Endothelial cell of umbilical vein (primary cell): ENCODE measurements around the gene KIF26B. TPM values are rescaled to one million over a fixed set of nuclear protein-coding genes. Genes with fewer than 3 reads are reported as not detected.

ENCODE experiments used
- BruUV-seq: library from RNA; stranded (reverse); fragments of 400-500 nt; replicated peaks from 2 replicates; lab custom pipeline; 2021; lab: Mats Ljungman, UMichigan
- CTCF ChIA-PET: fragments of 300-600, 350-600 bp; sonication (Branson Sonifier 250); formaldehyde crosslinking; loops from one replicate; lab custom pipeline; 2021; ENCODE audit warnings: antibody characterized with exemption, inconsistent platforms; lab: Charles Lee
- POLR2A ChIA-PET: fragments of 300-600, 350-600 bp; sonication (Branson Sonifier 250); formaldehyde crosslinking; loops from one replicate; lab custom pipeline; 2021; ENCODE audit warnings: antibody characterized with exemption, inconsistent platforms; lab: Charles Lee
- DNase-seq: peaks from one replicate; pipeline ENCODE4 v3.0.0-alpha.2; 2011; ENCODE audit warnings: low read depth, low spot score
- FAIRE-seq: peaks from 2 replicates; lab custom pipeline; 2011; peaks lifted over from hg19 to GRCh38; lab: Jason Lieb, UNC
- H2AFZ ChIP-seq: 2 replicates; pipeline ENCODE4 v1.6.0; 2012; ENCODE audit warnings: low read depth, low read length, control low read depth, inconsistent platforms
- H3K27ac ChIP-seq: 2 replicates; pipeline ENCODE4 v1.5.1; 2011; ENCODE audit warnings: low read depth, mild to moderate bottlenecking, control low read depth, low read length, moderate library complexity; ENCODE audit not compliant: insufficient read depth
- H3K27me3 ChIP-seq, 2 experiments: 2 replicates each; pipeline versions ENCODE4 v1.6.0 to v1.6.1; 2011; ENCODE audit warnings: low read length in 2 of 2, mixed read lengths in 1 of 2; ENCODE audit not compliant: control insufficient read depth in 2 of 2, insufficient read depth in 2 of 2
- H3K36me3 ChIP-seq, 2 experiments: 2 replicates in 1 of 2; 3 replicates in 1 of 2; pipeline ENCODE4 v1.5.1; 2011; ENCODE audit warnings: low read length in 2 of 2, mild to moderate bottlenecking in 1 of 2, moderate library complexity in 1 of 2; ENCODE audit not compliant: control insufficient read depth in 2 of 2, insufficient read depth in 2 of 2; ENCODE audit errors: extremely low read depth in 1 of 2
- H3K4me1 ChIP-seq: 3 replicates; pipeline ENCODE4 v1.5.1; 2011; ENCODE audit warnings: mild to moderate bottlenecking, low read length; ENCODE audit not compliant: control insufficient read depth, insufficient read depth; ENCODE audit errors: extremely low read depth
- H3K4me2 ChIP-seq: 2 replicates; pipeline ENCODE4 v1.6.1; 2011; ENCODE audit warnings: low read length, control low read depth, mixed read lengths; ENCODE audit not compliant: insufficient read depth
- H3K4me3 ChIP-seq, 3 experiments: fragments of 200-600 bp in 1 of 3; sonication (generic), shearing (Covaris generic) in 1 of 3; replicated peaks in 1 of 3; 2 replicates each; pipeline ENCODE4 v1.5.1; 2011 to 2016; ENCODE audit warnings: control low read depth in 3 of 3, low read length in 3 of 3, mild to moderate bottlenecking in 2 of 3, inconsistent platforms in 1 of 3, low read depth in 1 of 3, moderate library complexity in 1 of 3; ENCODE audit not compliant: insufficient read depth in 1 of 3
- H3K79me2 ChIP-seq: 2 replicates; pipeline ENCODE4 v1.6.0; 2012; ENCODE audit warnings: low read length, inconsistent platforms; ENCODE audit not compliant: control insufficient read depth, insufficient read depth
- H3K9ac ChIP-seq: replicated peaks from 2 replicates; pipeline ENCODE3; 2011; ENCODE audit warnings: low read length, control low read depth; ENCODE audit not compliant: insufficient read depth; ENCODE audit errors: extremely low read depth
- H3K9me1 ChIP-seq: replicated peaks from 3 replicates; pipeline ENCODE4 v1.6.0; 2011; ENCODE audit warnings: mild to moderate bottlenecking, low read length; ENCODE audit not compliant: control insufficient read depth, insufficient read depth; ENCODE audit errors: extremely low read depth
- H3K9me3 ChIP-seq: replicated peaks from 2 replicates; pipeline ENCODE4 v1.5.1; 2012; ENCODE audit warnings: low read length, inconsistent platforms; ENCODE audit not compliant: control insufficient read depth, insufficient read depth
- H4K20me1 ChIP-seq: replicated peaks from 2 replicates; pipeline ENCODE3; 2011; ENCODE audit warnings: mild to moderate bottlenecking, low read length; ENCODE audit not compliant: control insufficient read depth, insufficient read depth; ENCODE audit errors: extremely low read depth
- CTCF ChIP-seq, 2 donors: IDR thresholded peaks; 1 replicate in 1 of 2; 2 replicates in 1 of 2; pipeline ENCODE4 v1.5.1; 2011; ENCODE audit warnings: low read length in 2 of 2, mild to moderate bottlenecking in 2 of 2, moderate library complexity in 2 of 2, control low read depth in 1 of 2, inconsistent platforms in 1 of 2, low read depth in 1 of 2; ENCODE audit not compliant: insufficient read depth in 1 of 2; ENCODE audit errors: extremely low read depth in 1 of 2
- EZH2 ChIP-seq: IDR thresholded peaks from 2 replicates; pipeline ENCODE4 v1.6.1; 2012; ENCODE audit warnings: borderline replicate concordance, low read depth, mild to moderate bottlenecking, moderate library complexity, low read length, inconsistent platforms; ENCODE audit not compliant: severe bottlenecking
- FOS ChIP-seq: IDR thresholded peaks from 2 replicates; pipeline ENCODE4 v1.6.1; 2011; ENCODE audit warnings: mild to moderate bottlenecking, low read length, moderate library complexity, borderline replicate concordance; ENCODE audit not compliant: insufficient read depth
- GATA2 ChIP-seq: IDR thresholded peaks from 2 replicates; pipeline ENCODE4 v1.7.0; 2011; ENCODE audit warnings: low read depth, mild to moderate bottlenecking, moderate library complexity, mixed read lengths, low read length; ENCODE audit not compliant: insufficient read length, insufficient read depth
- JUN ChIP-seq: IDR thresholded peaks from 2 replicates; pipeline ENCODE4 v1.6.1; 2011; ENCODE audit warnings: borderline replicate concordance, low read depth; ENCODE audit not compliant: insufficient read length, insufficient read depth
- MAX ChIP-seq: IDR thresholded peaks from 2 replicates; pipeline ENCODE4 v1.6.1; 2011; ENCODE audit not compliant: insufficient read depth, insufficient read length
- MYC ChIP-seq: IDR thresholded peaks from one replicate; pipeline ENCODE4 v1.6.1; 2011; ENCODE audit warnings: mild to moderate bottlenecking, low read depth, low read length
- POLR2A ChIP-seq: IDR thresholded peaks from 2 replicates; pipeline ENCODE4 v1.6.1; 2012; ENCODE audit warnings: low read depth, mild to moderate bottlenecking, control low read depth, low read length
- POLR2AphosphoS5 ChIP-seq: IDR thresholded peaks from 2 replicates; pipeline ENCODE4 v1.6.1; 2012; ENCODE audit warnings: low read depth, mild to moderate bottlenecking, control low read depth, low read length, moderate library complexity; ENCODE audit not compliant: insufficient read depth
- dilution Hi-C: fragments of 300-500 bp; cut with MboI; formaldehyde crosslinking; loops from one replicate; pipeline ENCODE4 v1.15.0; 2019; ENCODE audit warnings: low sequenced_read_pairs; ENCODE audit not compliant: extremely low pct_ligation_motif_present
- intact Hi-C: fragments of 100-400 bp; cut with micrococcal nuclease; formaldehyde crosslinking; loops from one replicate; pipeline ENCODE4 v1.10.0; 2022
- polyA plus RNA-seq, 4 experiments: library from polyadenylated mRNA; depleted of rRNA in 3 of 4; stranded (reverse) in 3 of 4; unstranded in 1 of 4; fragments of >200 nt; gene quantifications; 2 replicates each; pipeline versions ENCODE4 v1.2.1 to v1.2.3, GENCODE V29; 2011 to 2012; ENCODE audit warnings: missing spikeins in 1 of 4
- total RNA-seq: library from RNA; stranded (reverse); gene quantifications from 2 replicates; pipeline ENCODE4 v1.2.3, GENCODE V29; 2021

Gene KIF26B
- total and polyA plus RNA-seq, 2 donors (not counting 3 experiments of a cell fraction or from before 2014, with no cell fraction given) = 0.04 to 0.49 TPM

DNA sequence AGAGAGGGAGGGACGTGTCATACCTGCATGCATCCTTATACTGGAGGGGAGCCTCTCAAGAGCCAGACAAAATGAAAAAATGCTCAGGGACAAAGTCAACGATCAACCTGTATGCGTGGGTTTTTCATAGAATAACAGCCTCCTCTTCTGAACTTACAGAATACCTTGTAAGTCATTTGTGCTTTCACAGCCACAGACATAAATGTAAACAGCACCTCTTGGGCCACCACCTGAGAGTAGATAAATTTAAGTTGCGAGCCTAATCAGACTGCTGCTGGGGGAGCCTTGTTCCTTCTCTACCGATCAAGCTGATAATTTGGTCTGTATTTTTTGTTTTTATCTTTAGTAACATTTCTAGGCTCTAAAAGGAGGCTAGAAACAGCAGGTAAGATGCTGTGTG is 223.1 kb downstream of the KIF26B start:
- no peaks in the 10 kb centered on the region for H3K27me3 ChIP-seq
- POLR2A ChIA-PET = no interaction called here
- no peaks in the 10 kb centered on the region for H3K36me3 ChIP-seq
- no peak for TF ChIP-seq CTCF (IDR thresholded peaks at IDR 0.05; ENCODE audit: extremely low read depth in 1 of 2, insufficient read depth in 1 of 2, low read depth in 1 of 2, low read length in 2 of 2)
- no peak for TF ChIP-seq JUN
- TF ChIP-seq FOS = no peak
- no peak for TF ChIP-seq GATA2
- no peak for TF ChIP-seq MYC
- TF ChIP-seq MAX = no peak
- TF ChIP-seq POLR2AphosphoS5 = no peak
- TF ChIP-seq POLR2A = no peak
- TF ChIP-seq EZH2 = no peak
- no peak overlapping the region for H3K4me3 ChIP-seq
- no peaks in the 10 kb centered on the region for H3K79me2 ChIP-seq
- no peak overlapping the region for H2AFZ ChIP-seq
- no TSS peak for BruUV-seq
- no peaks in the 10 kb centered on the region for H4K20me1 ChIP-seq
- no peaks in the 10 kb centered on the region for H3K4me1 ChIP-seq
- DNase-seq (no peak), FAIRE-seq (no peak)
- intact Hi-C loops = no loop called here
- dilution Hi-C loops = no loop called here
- no peaks in the 10 kb centered on the region for H3K9me1 ChIP-seq
- no peak overlapping the region for H3K9ac ChIP-seq
- H3K9me3 ChIP-seq = no peaks in the 10 kb centered on the region
- CTCF ChIA-PET = no interaction called here
- H3K27ac ChIP-seq = no peak overlapping the region
- H3K4me2 ChIP-seq = no peak overlapping the region
